ENCODE results near the gene RAD51B. TPM values are rescaled to one million over a fixed set of nuclear protein-coding genes. Genes with fewer than 3 reads are reported as not detected.

Gene RAD51B
- total RNA-seq, 1 experiment from 2014 or later, result 8.5 TPM

DNA sequence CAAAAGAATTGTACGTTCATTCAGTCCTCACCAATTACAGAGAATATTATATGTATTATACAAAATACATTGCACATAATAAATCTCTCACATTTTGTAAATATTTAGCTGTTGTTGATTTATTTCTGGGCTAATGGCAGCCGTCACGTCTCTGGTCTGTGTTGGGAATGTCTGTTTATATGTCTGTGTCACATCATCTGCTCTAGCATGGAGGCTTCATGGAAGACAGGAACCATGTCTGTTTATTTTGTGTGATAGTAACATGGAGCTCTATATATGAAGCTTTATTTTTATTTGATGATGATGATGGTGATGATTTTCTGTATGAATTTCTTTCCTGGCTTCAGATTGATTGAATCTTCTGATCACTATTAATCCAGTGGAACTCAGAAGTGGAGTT, 138.4 kb downstream of the RAD51B start:
- in situ Hi-C loops (cut with HindIII; ENCODE audit: low pct_unique_long_range_greater_than_20kb, low sequenced_read_pairs), result no loop called here
- no peak for ATAC-seq
- H3K9me3 ChIP-seq (ENCODE audit: control insufficient read depth, insufficient read depth, low read depth, low read length), result no peaks in the 10 kb centered on the region
- no peak overlapping the region for H3K27ac ChIP-seq (ENCODE audit: low read length)
- no peaks in the 10 kb centered on the region for H3K4me1 ChIP-seq (ENCODE audit: control insufficient read depth, insufficient read depth, low read length)
- intact Hi-C loops (cut with micrococcal nuclease; ENCODE audit: unreplicated experiment), result no loop called here
- no TSS peak for BruUV-seq (replicated peaks)
- no peaks in the 10 kb centered on the region for H3K36me3 ChIP-seq (ENCODE audit: control insufficient read depth, insufficient read depth, low read length)
- POLR2A ChIA-PET, result no interaction called here
- H3K27me3 ChIP-seq (ENCODE audit: control insufficient read depth, insufficient read depth, low read length), result no peaks in the 10 kb centered on the region
- TF ChIP-seq TCF7L2 (IDR thresholded peaks at IDR 0.05; ENCODE audit: low read depth, low read length) (no peak), SIN3A (IDR thresholded peaks at IDR 0.05; ENCODE audit: borderline replicate concordance, insufficient read depth, low read depth, low read length) (no peak), POLR2AphosphoS5 (IDR thresholded peaks at IDR 0.05; ENCODE audit: low read depth, low read length) (no peak)
- TF ChIP-seq, protein P1, sequence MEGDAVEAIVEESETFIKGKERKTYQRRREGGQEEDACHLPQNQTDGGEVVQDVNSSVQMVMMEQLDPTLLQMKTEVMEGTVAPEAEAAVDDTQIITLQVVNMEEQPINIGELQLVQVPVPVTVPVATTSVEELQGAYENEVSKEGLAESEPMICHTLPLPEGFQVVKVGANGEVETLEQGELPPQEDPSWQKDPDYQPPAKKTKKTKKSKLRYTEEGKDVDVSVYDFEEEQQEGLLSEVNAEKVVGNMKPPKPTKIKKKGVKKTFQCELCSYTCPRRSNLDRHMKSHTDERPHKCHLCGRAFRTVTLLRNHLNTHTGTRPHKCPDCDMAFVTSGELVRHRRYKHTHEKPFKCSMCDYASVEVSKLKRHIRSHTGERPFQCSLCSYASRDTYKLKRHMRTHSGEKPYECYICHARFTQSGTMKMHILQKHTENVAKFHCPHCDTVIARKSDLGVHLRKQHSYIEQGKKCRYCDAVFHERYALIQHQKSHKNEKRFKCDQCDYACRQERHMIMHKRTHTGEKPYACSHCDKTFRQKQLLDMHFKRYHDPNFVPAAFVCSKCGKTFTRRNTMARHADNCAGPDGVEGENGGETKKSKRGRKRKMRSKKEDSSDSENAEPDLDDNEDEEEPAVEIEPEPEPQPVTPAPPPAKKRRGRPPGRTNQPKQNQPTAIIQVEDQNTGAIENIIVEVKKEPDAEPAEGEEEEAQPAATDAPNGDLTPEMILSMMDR (IDR thresholded peaks at IDR 0.05), result no peak
- TF ChIP-seq, protein P2, sequence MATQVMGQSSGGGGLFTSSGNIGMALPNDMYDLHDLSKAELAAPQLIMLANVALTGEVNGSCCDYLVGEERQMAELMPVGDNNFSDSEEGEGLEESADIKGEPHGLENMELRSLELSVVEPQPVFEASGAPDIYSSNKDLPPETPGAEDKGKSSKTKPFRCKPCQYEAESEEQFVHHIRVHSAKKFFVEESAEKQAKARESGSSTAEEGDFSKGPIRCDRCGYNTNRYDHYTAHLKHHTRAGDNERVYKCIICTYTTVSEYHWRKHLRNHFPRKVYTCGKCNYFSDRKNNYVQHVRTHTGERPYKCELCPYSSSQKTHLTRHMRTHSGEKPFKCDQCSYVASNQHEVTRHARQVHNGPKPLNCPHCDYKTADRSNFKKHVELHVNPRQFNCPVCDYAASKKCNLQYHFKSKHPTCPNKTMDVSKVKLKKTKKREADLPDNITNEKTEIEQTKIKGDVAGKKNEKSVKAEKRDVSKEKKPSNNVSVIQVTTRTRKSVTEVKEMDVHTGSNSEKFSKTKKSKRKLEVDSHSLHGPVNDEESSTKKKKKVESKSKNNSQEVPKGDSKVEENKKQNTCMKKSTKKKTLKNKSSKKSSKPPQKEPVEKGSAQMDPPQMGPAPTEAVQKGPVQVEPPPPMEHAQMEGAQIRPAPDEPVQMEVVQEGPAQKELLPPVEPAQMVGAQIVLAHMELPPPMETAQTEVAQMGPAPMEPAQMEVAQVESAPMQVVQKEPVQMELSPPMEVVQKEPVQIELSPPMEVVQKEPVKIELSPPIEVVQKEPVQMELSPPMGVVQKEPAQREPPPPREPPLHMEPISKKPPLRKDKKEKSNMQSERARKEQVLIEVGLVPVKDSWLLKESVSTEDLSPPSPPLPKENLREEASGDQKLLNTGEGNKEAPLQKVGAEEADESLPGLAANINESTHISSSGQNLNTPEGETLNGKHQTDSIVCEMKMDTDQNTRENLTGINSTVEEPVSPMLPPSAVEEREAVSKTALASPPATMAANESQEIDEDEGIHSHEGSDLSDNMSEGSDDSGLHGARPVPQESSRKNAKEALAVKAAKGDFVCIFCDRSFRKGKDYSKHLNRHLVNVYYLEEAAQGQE (IDR thresholded peaks at IDR 0.05; ENCODE audit: insufficient read depth in 1 of 2, low read depth in 2 of 2, low read length in 1 of 2), result no peak
- no peak for DNase-seq (ENCODE audit: low read depth, low spot score)
- no peak overlapping the region for H3K4me3 ChIP-seq (ENCODE audit: low read depth in 2 of 2, low read length in 2 of 2)
- CTCF ChIA-PET, result no interaction called here

DNA sequence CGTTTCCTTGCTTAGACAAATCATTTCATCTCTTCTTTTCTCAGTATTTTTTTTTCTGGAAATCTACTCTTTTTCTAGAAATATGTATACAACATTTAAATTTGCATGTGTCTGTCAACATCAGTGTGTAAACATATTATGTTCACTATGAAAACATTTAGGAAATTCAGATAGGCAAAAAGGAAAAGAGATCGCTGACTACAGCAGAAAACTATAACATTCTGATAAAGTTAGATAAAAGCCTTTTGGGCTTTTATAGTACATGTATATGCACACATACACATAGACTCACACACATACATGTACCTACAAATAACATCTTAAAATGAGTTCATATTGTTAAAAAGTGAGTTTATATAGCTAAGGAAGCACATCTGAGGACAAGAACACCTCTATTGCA, 142.1 kb downstream of the RAD51B start:
- no peaks in the 10 kb centered on the region for H3K4me1 ChIP-seq (ENCODE audit: control insufficient read depth, insufficient read depth, low read length)
- in situ Hi-C loops (cut with HindIII; ENCODE audit: low pct_unique_long_range_greater_than_20kb, low sequenced_read_pairs), result no loop called here
- intact Hi-C loops (cut with micrococcal nuclease; ENCODE audit: unreplicated experiment), result no loop called here
- TF ChIP-seq TCF7L2 (IDR thresholded peaks at IDR 0.05; ENCODE audit: low read depth, low read length) (no peak), SIN3A (IDR thresholded peaks at IDR 0.05; ENCODE audit: borderline replicate concordance, insufficient read depth, low read depth, low read length) (no peak), POLR2AphosphoS5 (IDR thresholded peaks at IDR 0.05; ENCODE audit: low read depth, low read length) (no peak)
- TF ChIP-seq, protein P1 (IDR thresholded peaks at IDR 0.05), result no peak
- TF ChIP-seq, protein P2 (IDR thresholded peaks at IDR 0.05; ENCODE audit: insufficient read depth in 1 of 2, low read depth in 2 of 2, low read length in 1 of 2), result no peak
- no peak overlapping the region; the same call in 1 of the 2 replicates for H3K27ac ChIP-seq (ENCODE audit: low read length)
- H3K4me3 ChIP-seq (ENCODE audit: low read depth in 2 of 2, low read length in 2 of 2), result no peak overlapping the region
- no peaks in the 10 kb centered on the region for H3K36me3 ChIP-seq (ENCODE audit: control insufficient read depth, insufficient read depth, low read length)
- ChIA-PET POLR2A (no interaction called here), CTCF (no interaction called here)
- H3K27me3 ChIP-seq (ENCODE audit: control insufficient read depth, insufficient read depth, low read length), result no peaks in the 10 kb centered on the region
- no peaks in the 10 kb centered on the region for H3K9me3 ChIP-seq (ENCODE audit: control insufficient read depth, insufficient read depth, low read depth, low read length)
- no TSS peak for BruUV-seq (replicated peaks)
- DNase-seq (ENCODE audit: low read depth, low spot score) (no peak), ATAC-seq (no peak)
